Brain microvascular endothelial cell (primary cell): ENCODE measurements around the gene ARHGAP26.

Experiments
- DNase-seq: peaks from one replicate; pipeline ENCODE4 v3.0.0-alpha.2; 2020
- H3K27ac ChIP-seq: fragments of 250-450 bp; sonication (Bioruptor Pico); 2 replicates; pipeline ENCODE4 v1.5.1; 2020; ENCODE audit warnings: mild to moderate bottlenecking, moderate library complexity
- H3K27me3 ChIP-seq: fragments of 250-450 bp; sonication (Bioruptor Pico); replicated peaks from 2 replicates; pipeline ENCODE4 v1.5.1; 2020; ENCODE audit warnings: mild to moderate bottlenecking
- H3K36me3 ChIP-seq: fragments of 250-450 bp; sonication (Bioruptor Pico); replicated peaks from 2 replicates; pipeline ENCODE4 v1.5.1; 2020; ENCODE audit warnings: mild to moderate bottlenecking
- H3K4me3 ChIP-seq: 2 replicates; pipeline ENCODE4 v1.5.1; 2011; ENCODE audit warnings: low read depth, mild to moderate bottlenecking, control low read depth, low read length, moderate library complexity
- CTCF ChIP-seq: IDR thresholded peaks from 2 replicates; pipeline ENCODE4 v1.5.1; 2011; ENCODE audit warnings: low read depth, mild to moderate bottlenecking, moderate library complexity, low read length, control low read depth, inconsistent platforms; ENCODE audit errors: missing control alignments
- in situ Hi-C: cut with HindIII; loops from 2 replicates; pipeline ENCODE4 v1.10.0; 2017; ENCODE audit warnings: low sequenced_read_pairs, low pct_ligation_motif_present

Gene ARHGAP26

GRCh38 chr5:142853682-142854081, 83.5 kb downstream of the ARHGAP26 start:
- Histone ChIP-seq H3K36me3 (no peaks in the 10 kb centered on the region), H3K4me3 (no peak overlapping the region), H3K27ac (no peak overlapping the region), H3K27me3 (no peaks in the 10 kb centered on the region)
- no peak for TF ChIP-seq CTCF
- DNase-seq: no peak
- in situ Hi-C loops: no loop called here

- in situ Hi-C loops: no loop called here
- Histone ChIP-seq H3K27ac (no peak overlapping the region), H3K36me3 (no peaks in the 10 kb centered on the region)
Measured at GRCh38 chr5:142856269-142856782, 86.1 kb downstream of the ARHGAP26 start.

GRCh38 chr5:142857405-142857804, 87.2 kb downstream of the ARHGAP26 start:
- no peaks in the 10 kb centered on the region for H3K27me3 ChIP-seq
- H3K4me3 ChIP-seq: no peak overlapping the region
- in situ Hi-C loops: no loop called here
- TF ChIP-seq CTCF: no peak
- no peaks in the 10 kb centered on the region for H3K36me3 ChIP-seq
- H3K27ac ChIP-seq: no peak overlapping the region
- DNase-seq: no peak

More at GRCh38 chr5:142856269-142856782, 86.1 kb downstream of the ARHGAP26 start:
- TF ChIP-seq CTCF: no peak
- no peak for DNase-seq
- H3K4me3 ChIP-seq: no peak overlapping the region
- H3K27me3 ChIP-seq: no peaks in the 10 kb centered on the region

GRCh38 chr5:142859037-142859436, 88.9 kb downstream of the ARHGAP26 start:
- Histone ChIP-seq H3K4me3 (no peak overlapping the region), H3K27me3 (no peaks in the 10 kb centered on the region), H3K27ac (no peak overlapping the region), H3K36me3 (no peaks in the 10 kb centered on the region)
- no peak for DNase-seq
- TF ChIP-seq CTCF: no peak
- in situ Hi-C loops: no loop called here

- DNase-seq: no peak
- H3K27me3 ChIP-seq: no peaks in the 10 kb centered on the region
- TF ChIP-seq CTCF: no peak
- H3K4me3 ChIP-seq: no peak overlapping the region
- no peak overlapping the region for H3K27ac ChIP-seq
- in situ Hi-C loops: no loop called here
- H3K36me3 ChIP-seq: no peaks in the 10 kb centered on the region
Measured at GRCh38 chr5:142860270-142860669, 90.1 kb downstream of the ARHGAP26 start.

GRCh38 chr5:142861011-142861410, 90.8 kb downstream of the ARHGAP26 start:
- no peak overlapping the region for H3K4me3 ChIP-seq
- no peaks in the 10 kb centered on the region for H3K27me3 ChIP-seq
- H3K27ac ChIP-seq: no peak overlapping the region
- TF ChIP-seq CTCF: no peak
- H3K36me3 ChIP-seq: no peaks in the 10 kb centered on the region
- no peak for DNase-seq
- in situ Hi-C loops: no loop called here
